OCI-LY3 (cell line): Measurements from ENCODE around the gene MDM4.

Experiments used
- EZH2phosphoT487 ChIP-seq: fragments of 200-600 bp; shearing (Covaris generic); IDR thresholded peaks from 2 replicates; pipeline ENCODE4 v1.6.1; 2018; ENCODE audit warnings: antibody characterized with exemption, mixed run types, low read depth
- TF ChIP-seq, protein P1 (sequence below): fragments of 200-600, 300-600 bp; sonication (generic); IDR thresholded peaks from 2 replicates; pipeline ENCODE4 v1.5.1; 2014; ENCODE audit warnings: antibody characterized with exemption, low read length, low read depth

DNA sequence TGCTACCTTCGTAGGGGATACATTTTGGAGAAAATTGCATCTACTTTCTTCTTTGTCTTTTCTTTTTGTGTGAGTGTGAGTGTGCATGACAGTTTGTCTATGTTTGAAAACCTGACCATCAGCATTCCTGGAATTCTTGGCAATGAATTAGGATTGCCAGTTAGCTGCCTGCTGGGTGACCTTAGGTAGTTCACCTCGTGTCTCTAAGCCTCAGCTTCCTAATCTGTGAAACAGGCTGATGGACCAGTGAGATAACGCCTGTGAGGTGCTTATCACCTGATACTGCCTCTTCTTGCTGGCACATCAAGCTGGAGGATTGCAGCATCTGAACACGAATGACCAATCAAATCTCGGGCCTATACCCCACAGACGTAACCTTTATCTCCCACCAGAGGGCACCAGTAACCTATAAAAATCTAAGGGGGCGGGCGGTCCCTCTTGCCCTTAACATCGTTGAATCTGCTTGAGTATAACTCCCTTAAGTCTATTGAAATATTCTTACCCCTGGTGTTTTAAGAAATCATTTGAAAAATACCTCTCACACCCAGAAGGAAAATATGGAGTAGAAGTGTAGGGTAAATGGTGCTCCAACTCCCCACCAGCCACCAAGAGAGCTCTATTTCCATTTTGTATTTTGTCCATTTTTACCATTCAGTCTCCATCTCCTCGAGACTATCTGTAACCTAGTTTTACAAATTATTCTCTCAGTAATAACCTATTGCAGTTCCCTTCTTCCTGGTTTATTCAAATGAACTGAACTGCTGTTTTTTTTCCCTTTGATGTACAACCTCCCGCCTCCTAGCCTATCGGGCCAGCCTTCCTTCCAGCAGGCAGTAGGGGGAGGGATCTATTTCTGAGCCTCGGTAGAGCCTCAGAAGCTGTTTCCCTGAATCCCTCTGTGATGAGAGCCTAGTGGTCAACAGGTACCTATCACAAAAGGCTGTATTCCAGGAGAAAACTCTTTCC lies 49.7 kb downstream of the MDM4 start:
- TF ChIP-seq, protein P1, sequence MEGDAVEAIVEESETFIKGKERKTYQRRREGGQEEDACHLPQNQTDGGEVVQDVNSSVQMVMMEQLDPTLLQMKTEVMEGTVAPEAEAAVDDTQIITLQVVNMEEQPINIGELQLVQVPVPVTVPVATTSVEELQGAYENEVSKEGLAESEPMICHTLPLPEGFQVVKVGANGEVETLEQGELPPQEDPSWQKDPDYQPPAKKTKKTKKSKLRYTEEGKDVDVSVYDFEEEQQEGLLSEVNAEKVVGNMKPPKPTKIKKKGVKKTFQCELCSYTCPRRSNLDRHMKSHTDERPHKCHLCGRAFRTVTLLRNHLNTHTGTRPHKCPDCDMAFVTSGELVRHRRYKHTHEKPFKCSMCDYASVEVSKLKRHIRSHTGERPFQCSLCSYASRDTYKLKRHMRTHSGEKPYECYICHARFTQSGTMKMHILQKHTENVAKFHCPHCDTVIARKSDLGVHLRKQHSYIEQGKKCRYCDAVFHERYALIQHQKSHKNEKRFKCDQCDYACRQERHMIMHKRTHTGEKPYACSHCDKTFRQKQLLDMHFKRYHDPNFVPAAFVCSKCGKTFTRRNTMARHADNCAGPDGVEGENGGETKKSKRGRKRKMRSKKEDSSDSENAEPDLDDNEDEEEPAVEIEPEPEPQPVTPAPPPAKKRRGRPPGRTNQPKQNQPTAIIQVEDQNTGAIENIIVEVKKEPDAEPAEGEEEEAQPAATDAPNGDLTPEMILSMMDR, result peak; percentile 84
- TF ChIP-seq EZH2phosphoT487, result no peak
